PC-9 (cell line): ENCODE measurements around the gene SURF4. TPM values are rescaled to one million over a fixed set of nuclear protein-coding genes. Genes with fewer than 3 reads are reported as not detected.

ENCODE experiments used
- BruUV-seq: library from RNA; stranded (reverse); fragments of 400-500 nt; replicated peaks from 2 replicates; lab custom pipeline; 2021; lab: Mats Ljungman, UMichigan
- CTCF ChIA-PET: fragments of 300-600 bp; sonication (Branson Sonifier 250); formaldehyde crosslinking; loops from one replicate; lab custom pipeline; 2022; ENCODE audit warnings: antibody characterized with exemption; lab: Charles Lee
- POLR2A ChIA-PET: fragments of 300-600 bp; sonication (Branson Sonifier 250); formaldehyde crosslinking; loops from one replicate; lab custom pipeline; 2022; ENCODE audit warnings: antibody characterized with exemption; ENCODE audit not compliant: unreplicated experiment; lab: Charles Lee
- DNase-seq, 2 experiments: peaks; one replicate each; pipeline versions ENCODE4 v3.0.0 to v3.0.0-alpha.2; 2015 to 2022; ENCODE audit warnings: mixed read lengths in 1 of 2
- H2AFZ ChIP-seq: fragments of 200-600 bp; sonication (generic); 2 replicates; pipeline ENCODE4 v1.8.1; 2017; ENCODE audit warnings: antibody characterized with exemption
- H3F3A ChIP-seq: fragments of 200-600 bp; sonication (generic); 2 replicates; pipeline ENCODE4 v1.8.1; 2017; ENCODE audit warnings: antibody characterized with exemption, mild to moderate bottlenecking, low read depth; ENCODE audit not compliant: insufficient read depth
- H3K27ac ChIP-seq: fragments of 200-600 bp; sonication (generic); 2 replicates; pipeline ENCODE4 v1.6.1; 2016; ENCODE audit warnings: mixed run types
- H3K27me3 ChIP-seq: fragments of 200-600 bp; sonication (generic); 2 replicates; pipeline ENCODE4 v1.6.1; 2016; ENCODE audit warnings: low read depth, mixed run types; ENCODE audit not compliant: insufficient read depth
- H3K36me3 ChIP-seq: fragments of 200-600 bp; sonication (generic); 2 replicates; pipeline ENCODE4 v1.6.1; 2016; ENCODE audit warnings: low read depth, mixed run types
- H3K4me1 ChIP-seq: fragments of 200-600 bp; sonication (generic); replicated peaks from 2 replicates; pipeline ENCODE4 v1.6.1; 2016; ENCODE audit warnings: mixed run types; ENCODE audit not compliant: insufficient read depth
- H3K4me2 ChIP-seq: fragments of 200-600 bp; sonication (generic); 2 replicates; pipeline ENCODE4 v1.6.1; 2017; ENCODE audit warnings: mixed run types
- H3K4me3 ChIP-seq: fragments of 200-600 bp; sonication (generic); 2 replicates; pipeline ENCODE4 v1.6.1; 2016; ENCODE audit warnings: mixed run types
- H3K79me2 ChIP-seq: fragments of 200-600 bp; sonication (generic); 2 replicates; pipeline ENCODE4 v1.6.1; 2017; ENCODE audit warnings: low read depth, mixed run types
- H3K9me2 ChIP-seq: fragments of 200-600 bp; sonication (generic); 2 replicates; pipeline ENCODE4 v1.8.1; 2017; ENCODE audit warnings: mild to moderate bottlenecking; ENCODE audit not compliant: insufficient read depth
- H3K9me3 ChIP-seq: fragments of 200-600 bp; sonication (generic); 2 replicates; pipeline ENCODE4 v1.8.1; 2016; ENCODE audit warnings: low read depth; ENCODE audit not compliant: insufficient read depth
- H4K20me1 ChIP-seq: fragments of 200-600 bp; sonication (generic); 2 replicates; pipeline ENCODE4 v1.8.1; 2017; ENCODE audit not compliant: insufficient read depth
- EZH2 ChIP-seq: fragments of 200-600 bp; sonication (generic); IDR thresholded peaks from 2 replicates; pipeline ENCODE4 v1.8.0; 2017; ENCODE audit warnings: antibody characterized with exemption, low read depth
- intact Hi-C: fragments of 100-400 bp; cut with micrococcal nuclease; formaldehyde crosslinking; loops from one replicate; pipeline ENCODE4 v1.10.0; 2022; ENCODE audit not compliant: unreplicated experiment
- total RNA-seq: library from RNA; stranded (reverse); gene quantifications from 2 replicates; pipeline ENCODE4 v1.2.3, GENCODE V29; 2021
- TF ChIP-seq, protein P1 (sequence below): fragments of 200-600 bp; sonication (generic); conservative IDR thresholded peaks from 2 replicates; pipeline ENCODE4 v1.6.1; 2017; ENCODE audit warnings: mixed run types, antibody characterized with exemption, mild to moderate bottlenecking, moderate library complexity

SURF4 gene
- total RNA-seq, 1 experiment from 2014 or later = 199 TPM

DNA sequence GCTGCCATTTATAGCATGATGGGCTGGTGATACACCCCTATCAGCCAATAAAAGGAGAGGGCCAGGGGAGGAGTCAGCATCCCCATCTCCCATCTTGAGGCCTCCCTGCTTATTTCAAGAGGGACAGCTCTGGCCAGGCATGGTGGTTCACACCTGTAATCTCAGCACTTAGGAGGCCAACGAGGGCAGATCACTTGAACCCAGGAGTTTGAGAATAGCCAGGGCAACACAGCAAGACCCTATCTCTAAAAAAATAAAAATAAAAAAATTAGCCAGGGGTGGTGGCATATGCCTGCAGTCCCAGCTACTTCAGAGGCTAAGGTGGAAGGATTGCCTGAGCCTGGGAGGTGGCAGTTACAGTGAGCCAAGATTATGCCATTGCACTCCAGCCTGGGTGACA, 32.2 kb upstream of the SURF4 start:
- 0 out of 2 replicates have a peak, but pooled peaks cover under 1% of the 10 kb centered on the region for H3K79me2 ChIP-seq
- no TSS peak for BruUV-seq
- ChIA-PET POLR2A (no interaction called here), CTCF (interaction anchor here (0.6 kb wide), 1 partner anchor 161 kb away, joined by 4 read pairs; no protein-coding TSS in a partner anchor)
- DNase-seq = no peak
- H3K27me3 ChIP-seq = no peaks in the 10 kb centered on the region
- H2AFZ ChIP-seq = no peak overlapping the region
- no peaks in the 10 kb centered on the region for H3K4me1 ChIP-seq
- H3K36me3 ChIP-seq = peaks cover 5% of the 10 kb centered on the region; the same call in 1 of the 2 replicates
- no peaks in the 10 kb centered on the region for H3K9me3 ChIP-seq
- H4K20me1 ChIP-seq = peaks cover 25% of the 10 kb centered on the region
- H3F3A ChIP-seq = no peaks in the 10 kb centered on the region; the same call in 1 of the 2 replicates
- no peak overlapping the region for H3K27ac ChIP-seq
- H3K4me3 ChIP-seq = no peak overlapping the region
- no peaks in the 10 kb centered on the region for H3K9me2 ChIP-seq
- intact Hi-C loops = no loop called here
- no peak overlapping the region for H3K4me2 ChIP-seq
- TF ChIP-seq EZH2 = no peak
- TF ChIP-seq, protein P1, sequence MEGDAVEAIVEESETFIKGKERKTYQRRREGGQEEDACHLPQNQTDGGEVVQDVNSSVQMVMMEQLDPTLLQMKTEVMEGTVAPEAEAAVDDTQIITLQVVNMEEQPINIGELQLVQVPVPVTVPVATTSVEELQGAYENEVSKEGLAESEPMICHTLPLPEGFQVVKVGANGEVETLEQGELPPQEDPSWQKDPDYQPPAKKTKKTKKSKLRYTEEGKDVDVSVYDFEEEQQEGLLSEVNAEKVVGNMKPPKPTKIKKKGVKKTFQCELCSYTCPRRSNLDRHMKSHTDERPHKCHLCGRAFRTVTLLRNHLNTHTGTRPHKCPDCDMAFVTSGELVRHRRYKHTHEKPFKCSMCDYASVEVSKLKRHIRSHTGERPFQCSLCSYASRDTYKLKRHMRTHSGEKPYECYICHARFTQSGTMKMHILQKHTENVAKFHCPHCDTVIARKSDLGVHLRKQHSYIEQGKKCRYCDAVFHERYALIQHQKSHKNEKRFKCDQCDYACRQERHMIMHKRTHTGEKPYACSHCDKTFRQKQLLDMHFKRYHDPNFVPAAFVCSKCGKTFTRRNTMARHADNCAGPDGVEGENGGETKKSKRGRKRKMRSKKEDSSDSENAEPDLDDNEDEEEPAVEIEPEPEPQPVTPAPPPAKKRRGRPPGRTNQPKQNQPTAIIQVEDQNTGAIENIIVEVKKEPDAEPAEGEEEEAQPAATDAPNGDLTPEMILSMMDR = no peak

DNA sequence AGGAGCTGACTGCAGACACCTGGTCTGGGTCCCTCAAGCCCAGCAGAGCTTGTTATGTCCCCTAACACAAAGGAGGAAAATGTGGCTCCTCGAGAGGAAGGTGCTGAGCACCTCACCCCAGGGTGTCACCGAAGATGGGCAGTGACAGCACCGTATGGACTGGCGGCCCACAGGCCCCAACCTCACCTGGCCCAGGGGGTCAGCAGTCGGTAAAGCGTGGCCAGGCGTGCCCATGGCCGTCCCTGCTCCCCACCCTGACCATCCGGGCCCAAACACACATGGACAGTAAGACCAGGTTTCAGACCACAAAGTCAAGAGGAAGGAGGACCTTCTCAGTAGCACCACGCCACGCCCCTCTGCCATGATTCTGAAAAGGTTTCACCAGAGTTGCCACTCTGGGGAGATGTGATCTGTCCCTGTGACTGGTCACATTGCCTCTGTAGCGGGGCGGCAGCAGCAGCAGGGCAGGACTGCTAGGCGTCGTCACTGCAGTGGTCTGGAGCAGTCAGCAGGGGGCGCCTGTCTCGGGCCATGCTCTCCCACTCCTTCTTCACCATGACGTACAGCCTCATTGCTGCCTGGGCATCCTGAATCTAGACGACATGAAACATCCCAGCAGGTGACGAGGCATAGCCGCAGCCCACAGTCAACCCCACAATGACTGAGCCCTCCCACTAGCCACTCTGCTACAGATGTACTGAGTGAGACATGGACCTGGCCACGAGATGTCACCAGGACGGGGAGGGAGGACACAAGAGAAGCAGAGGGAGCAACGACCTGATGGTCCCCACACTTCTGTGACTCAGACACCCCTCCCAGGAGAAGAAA, 30.8 kb upstream of the SURF4 start:
- DNase-seq = peak; percentile 37 to 74
- Histone ChIP-seq H3F3A (no peaks in the 10 kb centered on the region; the same call in 1 of the 2 replicates), H3K9me2 (no peaks in the 10 kb centered on the region), H3K4me2 (no peak overlapping the region), H3K9me3 (no peaks in the 10 kb centered on the region), H3K27me3 (no peaks in the 10 kb centered on the region), H3K4me1 (no peaks in the 10 kb centered on the region), H4K20me1 (peaks cover 17% of the 10 kb centered on the region), H3K79me2 (no peaks in the 10 kb centered on the region), H3K4me3 (no peak overlapping the region), H2AFZ (no peak overlapping the region), H3K27ac (no peak overlapping the region), H3K36me3 (peaks cover 5% of the 10 kb centered on the region; the same call in 1 of the 2 replicates)
- no TSS peak for BruUV-seq
- TF ChIP-seq EZH2 = no peak
- TF ChIP-seq, protein P1 = peak; percentile 89
- ChIA-PET POLR2A (no interaction called here), CTCF (no interaction called here)
- intact Hi-C loops = loop anchor here (1.0 kb wide), 2 partner anchors 80 to 320 kb away; no protein-coding TSS in a partner anchor

DNA sequence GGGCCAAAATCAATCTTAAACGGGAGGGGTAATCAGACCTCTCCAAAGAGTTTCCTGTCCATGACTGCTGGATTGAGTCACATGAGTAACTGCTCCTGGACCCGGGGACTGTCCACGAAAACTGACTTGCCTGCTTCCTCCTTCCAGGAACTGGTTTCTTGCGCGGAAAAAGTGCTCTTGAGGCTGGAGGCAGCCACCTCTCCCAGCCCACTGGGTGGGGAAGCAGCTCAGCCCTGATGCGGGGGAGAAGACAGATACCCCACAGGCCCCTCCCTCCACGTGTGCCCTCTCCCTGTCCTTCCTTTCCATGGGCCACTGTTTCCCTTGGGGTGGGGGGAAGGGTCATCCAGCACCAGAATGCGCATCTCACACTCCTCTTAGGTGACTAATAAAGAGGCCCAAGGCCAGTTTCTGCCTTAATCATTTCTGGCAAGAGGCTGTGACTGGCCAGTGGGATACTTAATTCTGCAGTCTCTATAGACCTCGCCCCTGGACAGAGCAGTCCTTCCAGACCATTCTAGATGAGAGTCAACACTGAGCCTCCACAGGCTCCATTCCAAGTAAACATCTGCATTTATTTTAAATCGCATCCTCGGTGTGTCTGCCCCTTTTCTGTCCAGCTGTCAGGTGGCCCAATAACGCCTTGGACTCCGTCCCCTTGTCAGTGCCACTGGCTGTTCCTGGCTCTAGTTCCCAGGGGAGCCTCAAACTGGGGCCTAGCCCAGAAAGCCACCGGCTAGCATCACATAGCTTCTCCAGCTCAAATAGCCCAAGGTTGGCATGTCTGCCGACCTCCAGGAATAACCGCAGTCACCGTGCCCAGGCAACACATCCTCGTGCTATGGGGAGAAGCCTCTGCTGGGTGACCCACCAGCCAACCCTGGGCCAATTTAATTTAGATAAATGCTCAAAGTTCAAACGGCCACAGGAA, 29.9 kb upstream of the SURF4 start:
- POLR2A ChIA-PET = no interaction called here
- DNase-seq = no peak
- TF ChIP-seq, protein P1 = no peak
- no peak for TF ChIP-seq EZH2
- Histone ChIP-seq H3F3A (no peaks in the 10 kb centered on the region; the same call in 1 of the 2 replicates), H3K4me3 (no peak overlapping the region), H3K9me2 (no peaks in the 10 kb centered on the region), H4K20me1 (peaks cover 17% of the 10 kb centered on the region), H2AFZ (no peak overlapping the region), H3K4me1 (no peaks in the 10 kb centered on the region), H3K79me2 (no peaks in the 10 kb centered on the region), H3K4me2 (no peak overlapping the region), H3K9me3 (no peaks in the 10 kb centered on the region), H3K27ac (no peak overlapping the region), H3K36me3 (peaks cover 5% of the 10 kb centered on the region; the same call in 1 of the 2 replicates), H3K27me3 (no peaks in the 10 kb centered on the region)
- no TSS peak for BruUV-seq
- CTCF ChIA-PET = interaction anchor here (1.0 kb wide), 1 partner anchor 75 kb away, joined by 5 read pairs; no protein-coding TSS in a partner anchor
- intact Hi-C loops = loop anchor here (2.0 kb wide), 2 partner anchors 49 to 381 kb away; partner anchors contain the start of genes SURF1 and SURF2
